ENCODE data around the gene RTN4RL2.

RTN4RL2 gene

DNA sequence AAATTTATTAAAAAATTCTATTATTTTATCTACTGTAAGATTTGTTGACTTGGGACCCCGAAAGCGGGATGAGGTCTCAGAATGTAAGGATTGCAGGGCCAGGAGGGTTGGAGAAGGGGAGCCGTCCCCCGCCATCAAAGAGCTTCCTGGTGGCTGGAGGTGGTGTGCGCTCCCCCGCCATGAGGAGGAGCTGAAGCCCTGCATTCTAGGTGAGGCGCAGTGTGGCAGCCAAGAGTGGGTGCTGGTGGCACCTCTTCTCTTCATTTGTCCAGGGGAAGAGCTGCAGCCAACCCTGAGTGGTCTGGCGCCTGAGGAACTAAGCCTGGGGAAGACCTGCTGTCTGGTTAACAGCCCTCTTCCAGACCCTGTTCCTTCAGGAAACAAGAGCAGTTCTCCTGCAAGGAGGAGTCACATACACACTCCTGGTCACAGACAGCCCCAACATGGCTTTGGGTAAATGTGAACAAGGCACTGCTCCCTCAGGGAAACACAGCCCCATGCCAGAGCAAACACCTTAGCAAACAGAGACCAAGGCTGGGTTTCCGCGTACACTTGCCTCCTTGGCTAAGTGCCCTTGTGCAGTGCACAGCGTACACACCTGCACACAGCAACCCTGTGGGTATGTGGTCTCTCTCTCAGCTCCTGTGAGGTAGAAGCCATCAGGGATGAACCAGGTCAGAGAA lies 17.3 kb downstream of the RTN4RL2 start:
- Histone ChIP-seq H3K4me3 (ENCODE audit: low read depth in 1 of 2, low read length in 2 of 2) (no peak overlapping the region), H3K27ac (ENCODE audit: low read depth, low read length) (no peak overlapping the region), H3K36me3 (ENCODE audit: insufficient read depth, low read length) (no peaks in the 10 kb centered on the region), H3K9me3 (ENCODE audit: low read length) (no peaks in the 10 kb centered on the region), H3K4me1 (ENCODE audit: insufficient read depth, low read length) (peaks cover 8% of the 10 kb centered on the region), H3K9ac (ENCODE audit: low read length) (no peak overlapping the region), H3K27me3 (ENCODE audit: control insufficient read depth in 1 of 2, insufficient read depth in 2 of 2, low read length in 2 of 2) (peaks cover 19 to 55% of the 10 kb centered on the region in 2 donors)

DNA sequence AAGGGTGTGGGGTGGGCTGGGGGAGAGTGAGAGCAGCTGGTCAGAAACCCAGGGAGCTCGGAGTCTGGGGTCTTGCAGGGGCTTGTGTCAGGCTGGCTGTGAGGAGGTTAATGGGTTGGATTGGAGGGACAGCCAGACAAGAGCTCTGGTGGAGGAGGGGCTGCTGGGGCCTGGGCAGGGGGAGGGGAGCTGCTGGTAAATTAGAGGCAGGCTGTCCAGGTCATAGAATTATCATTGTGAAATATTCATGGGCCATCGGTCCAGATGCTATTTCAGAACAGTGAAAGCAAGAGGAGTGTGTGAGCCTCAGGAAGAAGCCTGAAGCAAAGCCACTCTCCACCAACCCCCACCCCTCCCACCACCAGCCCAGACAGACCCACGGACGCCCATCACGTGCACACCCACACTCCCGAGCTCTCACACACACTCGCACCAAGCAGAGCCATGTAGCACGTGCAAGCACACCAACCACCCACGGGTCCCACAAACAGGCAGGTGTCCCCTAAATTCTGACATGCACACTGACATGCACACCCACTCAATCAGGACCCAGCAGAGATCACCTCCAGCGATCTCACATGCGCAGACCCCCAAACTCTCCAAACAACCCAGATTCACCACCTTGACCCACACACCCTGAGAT lies 18.8 kb downstream of the RTN4RL2 start:
- Histone ChIP-seq H3K4me3 (ENCODE audit: low read depth in 1 of 2, low read length in 2 of 2) (no peak overlapping the region), H3K27ac (ENCODE audit: low read depth, low read length) (no peak overlapping the region), H3K9ac (ENCODE audit: low read length) (no peak overlapping the region), H3K36me3 (ENCODE audit: insufficient read depth, low read length) (no peaks in the 10 kb centered on the region), H3K4me1 (ENCODE audit: insufficient read depth, low read length) (peaks cover 8% of the 10 kb centered on the region), H3K9me3 (ENCODE audit: low read length) (no peaks in the 10 kb centered on the region), H3K27me3 (ENCODE audit: control insufficient read depth in 1 of 2, insufficient read depth in 2 of 2, low read length in 2 of 2) (peaks cover 26 to 53% of the 10 kb centered on the region in 2 donors)

DNA sequence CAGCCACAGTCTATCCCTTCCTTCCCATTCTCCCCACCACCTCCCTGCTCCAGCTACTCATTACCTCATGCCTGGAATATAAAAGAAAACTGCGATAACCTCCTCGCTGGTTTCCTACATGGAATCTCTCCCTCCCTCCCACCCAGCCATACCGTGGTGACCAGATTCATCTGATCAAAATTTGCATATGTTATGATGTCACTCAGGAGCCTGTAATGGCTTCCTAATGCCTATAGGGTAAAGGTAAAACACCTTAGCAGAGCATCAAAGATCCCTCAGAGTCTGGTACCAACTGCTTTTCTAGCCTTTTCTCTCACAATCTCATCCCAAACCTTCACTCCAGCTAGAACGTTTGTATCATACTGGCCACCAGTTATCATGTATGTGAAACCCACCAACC lies 19.6 kb downstream of the RTN4RL2 start:
- H3K9ac ChIP-seq (ENCODE audit: low read length): no peak overlapping the region
- H3K9me3 ChIP-seq (ENCODE audit: low read length): no peaks in the 10 kb centered on the region
- H3K27ac ChIP-seq (ENCODE audit: low read depth, low read length): no peak overlapping the region
- H3K27me3 ChIP-seq (ENCODE audit: control insufficient read depth in 1 of 2, insufficient read depth in 2 of 2, low read length in 2 of 2): peaks cover 20 to 46% of the 10 kb centered on the region in 2 donors
- no peak overlapping the region for H3K4me3 ChIP-seq (ENCODE audit: low read depth in 1 of 2, low read length in 2 of 2)
- H3K4me1 ChIP-seq (ENCODE audit: insufficient read depth, low read length): peaks cover 8% of the 10 kb centered on the region
- peaks cover 6% of the 10 kb centered on the region for H3K36me3 ChIP-seq (ENCODE audit: insufficient read depth, low read length)

DNA sequence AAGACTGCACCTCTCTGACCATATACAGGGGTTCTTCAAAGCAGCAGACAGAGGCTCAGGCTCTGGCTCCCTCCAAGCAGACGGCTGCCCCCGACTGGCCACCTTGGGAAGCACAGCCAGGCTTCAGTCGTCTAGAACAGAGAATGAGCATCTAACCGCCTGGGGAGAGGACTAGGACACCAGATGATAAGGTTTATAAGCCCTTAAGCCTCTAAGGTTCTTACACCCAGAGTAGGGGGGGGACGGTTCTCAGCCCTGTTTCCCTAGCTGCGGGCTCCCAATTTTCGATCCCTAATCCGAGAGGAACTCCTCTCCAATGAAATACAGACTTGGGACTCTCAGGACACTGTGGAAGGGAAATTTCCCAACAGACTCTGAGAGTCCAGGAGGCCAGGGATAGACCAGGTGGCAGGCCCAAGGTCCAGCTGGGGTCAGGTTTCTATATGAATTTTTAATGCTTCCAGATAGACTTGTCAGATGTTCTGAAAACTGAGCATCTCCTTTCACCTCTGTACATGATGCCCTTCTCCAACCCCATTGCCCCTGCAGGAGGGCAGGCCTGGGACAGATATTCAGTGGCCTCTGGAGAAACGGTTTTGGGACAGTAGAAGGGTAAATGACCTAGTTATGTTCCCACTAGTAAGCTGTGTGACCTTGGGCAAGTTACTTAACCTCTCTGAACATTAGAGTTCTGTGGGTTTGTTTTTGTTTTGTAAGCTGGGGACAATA lies 20.2 kb downstream of the RTN4RL2 start:
- Histone ChIP-seq H3K9me3 (ENCODE audit: low read length) (no peaks in the 10 kb centered on the region), H3K9ac (ENCODE audit: low read length) (no peak overlapping the region), H3K36me3 (ENCODE audit: insufficient read depth, low read length) (peaks cover 11% of the 10 kb centered on the region), H3K27me3 (ENCODE audit: control insufficient read depth in 1 of 2, insufficient read depth in 2 of 2, low read length in 2 of 2) (peaks cover 13 to 39% of the 10 kb centered on the region in 2 donors), H3K4me1 (ENCODE audit: insufficient read depth, low read length) (peaks cover 6% of the 10 kb centered on the region), H3K27ac (ENCODE audit: low read depth, low read length) (no peak overlapping the region), H3K4me3 (ENCODE audit: low read depth in 1 of 2, low read length in 2 of 2) (no peak overlapping the region)

DNA sequence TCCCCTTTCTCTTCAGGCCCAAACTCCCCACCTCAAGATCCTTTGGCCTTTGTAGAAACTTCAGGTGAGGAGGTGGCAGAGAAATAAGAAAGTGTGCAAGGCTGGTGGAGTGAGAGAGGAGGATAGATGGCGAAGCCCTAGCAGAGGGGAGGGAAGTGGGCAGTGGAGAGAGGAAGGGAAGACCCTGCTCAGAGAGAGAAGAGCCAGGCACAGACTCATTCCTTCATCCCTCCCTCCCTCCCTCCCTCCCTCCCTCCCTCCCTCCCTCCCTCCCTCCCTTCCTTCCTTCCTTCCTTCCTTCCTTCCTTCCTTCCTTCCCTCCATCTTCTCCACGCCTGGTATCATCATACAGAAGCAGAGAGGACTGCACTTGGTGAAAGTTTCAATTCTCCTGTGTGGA lies 21.0 kb downstream of the RTN4RL2 start:
- Histone ChIP-seq H3K27ac (ENCODE audit: low read depth, low read length) (no peak overlapping the region), H3K27me3 (ENCODE audit: control insufficient read depth in 1 of 2, insufficient read depth in 2 of 2, low read length in 2 of 2) (peaks cover 7 to 31% of the 10 kb centered on the region in 2 donors), H3K9ac (ENCODE audit: low read length) (no peak overlapping the region), H3K9me3 (ENCODE audit: low read length) (no peaks in the 10 kb centered on the region), H3K4me3 (ENCODE audit: low read depth in 1 of 2, low read length in 2 of 2) (no peak overlapping the region), H3K4me1 (ENCODE audit: insufficient read depth, low read length) (no peaks in the 10 kb centered on the region), H3K36me3 (ENCODE audit: insufficient read depth, low read length) (peaks cover 19% of the 10 kb centered on the region)

DNA sequence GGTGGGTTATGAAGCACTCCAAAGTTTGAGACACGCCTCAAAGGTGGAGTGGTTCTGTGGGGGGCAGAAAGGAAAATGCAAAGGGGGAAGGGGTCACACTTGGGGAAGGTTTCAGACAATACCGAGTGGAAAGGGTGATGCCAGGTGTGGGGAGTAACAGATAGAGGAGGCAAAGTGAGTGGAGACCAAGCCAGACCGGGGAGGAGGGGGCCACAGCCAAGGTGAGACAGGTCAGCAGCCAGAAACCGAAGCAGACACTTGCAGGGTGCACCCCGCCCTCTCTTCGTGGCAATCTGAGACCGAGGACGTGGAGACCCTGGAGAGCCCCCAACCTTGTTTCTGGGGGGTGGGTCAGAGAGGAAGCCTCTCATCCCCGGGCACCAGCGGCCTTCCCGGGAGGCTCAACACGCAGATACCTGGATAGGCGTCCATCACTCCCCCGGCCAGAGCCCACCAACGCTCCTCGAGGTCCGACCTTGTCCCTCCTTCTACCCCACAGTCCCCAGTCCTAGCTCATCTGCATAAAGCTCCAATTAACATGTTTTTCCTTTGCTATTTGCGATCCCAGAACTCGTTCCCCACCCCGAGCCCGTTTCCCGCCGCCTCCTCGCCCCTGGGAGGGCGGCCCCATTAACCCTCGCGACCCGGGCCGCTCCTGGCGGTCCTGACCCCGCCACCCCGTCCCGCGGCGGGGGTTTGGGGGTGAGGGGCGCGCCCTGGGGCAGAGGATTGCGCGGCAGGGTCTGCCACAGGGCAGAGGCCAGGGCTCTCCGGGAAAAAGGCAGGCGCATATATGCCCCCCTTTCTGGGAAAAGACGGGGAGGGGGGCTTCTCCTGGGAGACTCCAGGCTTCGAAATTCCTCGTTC lies 21.8 kb downstream of the RTN4RL2 start:
- Histone ChIP-seq H3K4me1 (ENCODE audit: insufficient read depth, low read length) (no peaks in the 10 kb centered on the region), H3K9ac (ENCODE audit: low read length) (no peak overlapping the region), H3K27ac (ENCODE audit: low read depth, low read length) (no peak overlapping the region), H3K4me3 (ENCODE audit: low read depth in 1 of 2, low read length in 2 of 2) (no peak overlapping the region), H3K9me3 (ENCODE audit: low read length) (no peaks in the 10 kb centered on the region), H3K27me3 (ENCODE audit: control insufficient read depth in 1 of 2, insufficient read depth in 2 of 2, low read length in 2 of 2) (peaks cover 7 to 24% of the 10 kb centered on the region in 2 donors), H3K36me3 (ENCODE audit: insufficient read depth, low read length) (peaks cover 22% of the 10 kb centered on the region)

DNA sequence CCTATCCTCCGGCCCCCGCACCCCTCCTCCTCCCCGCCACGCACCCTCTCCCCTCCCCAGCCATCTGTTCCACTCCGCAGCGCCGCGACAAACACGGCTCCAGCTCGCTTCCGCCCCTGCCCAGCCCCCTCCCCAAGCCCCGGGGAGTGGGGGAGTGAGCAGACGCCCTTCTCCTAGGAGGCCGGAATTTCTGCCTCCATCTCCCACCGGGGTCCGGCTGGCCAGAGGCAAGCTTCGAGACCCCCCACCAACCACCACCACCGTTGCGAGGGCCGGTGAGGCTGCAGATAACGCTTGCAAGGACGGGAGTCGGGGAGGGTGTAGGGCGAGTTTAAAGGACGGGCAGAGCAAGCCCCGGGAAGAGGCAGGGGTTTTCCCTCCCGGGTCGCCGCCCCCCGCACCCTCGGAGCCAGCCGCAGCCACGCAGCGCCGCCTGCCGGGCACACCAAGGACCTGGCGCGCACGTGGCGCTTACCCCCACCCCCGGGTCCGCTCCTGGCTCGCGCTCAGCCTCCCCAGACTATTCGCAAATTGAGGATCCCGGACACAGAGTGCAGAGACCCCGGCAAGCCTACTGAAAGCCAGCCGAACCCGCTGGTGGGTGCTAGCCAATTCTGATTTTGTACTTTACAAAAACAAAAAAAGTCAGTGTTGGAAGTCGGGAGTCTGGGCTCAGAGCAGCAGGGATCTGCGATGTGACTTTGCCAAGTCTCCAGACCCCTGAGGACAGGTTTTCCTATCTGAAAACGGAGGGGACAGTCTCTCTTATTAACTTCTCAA lies 22.6 kb downstream of the RTN4RL2 start:
- Histone ChIP-seq H3K4me3 (ENCODE audit: low read depth in 1 of 2, low read length in 2 of 2) (no peak overlapping the region), H3K36me3 (ENCODE audit: insufficient read depth, low read length) (peaks cover 31% of the 10 kb centered on the region), H3K4me1 (ENCODE audit: insufficient read depth, low read length) (no peaks in the 10 kb centered on the region), H3K9ac (ENCODE audit: low read length) (no peak overlapping the region), H3K27me3 (ENCODE audit: control insufficient read depth in 1 of 2, insufficient read depth in 2 of 2, low read length in 2 of 2) (peaks cover 7 to 24% of the 10 kb centered on the region in 2 donors), H3K27ac (ENCODE audit: low read depth, low read length) (no peak overlapping the region), H3K9me3 (ENCODE audit: low read length) (no peaks in the 10 kb centered on the region)

DNA sequence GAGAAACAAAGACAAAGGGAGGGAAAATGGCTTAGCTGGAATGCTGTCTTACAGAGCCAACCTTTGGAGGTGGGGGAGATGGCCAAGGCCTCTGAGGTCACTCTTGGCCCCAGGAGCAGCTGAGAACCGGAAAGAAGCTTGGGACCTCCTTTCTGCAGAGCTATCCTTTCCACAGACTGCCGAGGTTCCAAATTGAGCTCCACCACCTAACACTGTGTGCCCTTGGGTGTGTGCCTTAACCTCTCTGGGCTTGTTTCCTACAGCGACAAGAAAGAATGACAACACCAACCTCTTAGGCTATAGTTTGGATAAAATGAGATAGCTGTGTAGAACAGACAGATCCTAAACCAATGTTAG lies 23.2 kb downstream of the RTN4RL2 start:
- H3K36me3 ChIP-seq (ENCODE audit: insufficient read depth, low read length): peaks cover 36% of the 10 kb centered on the region
- no peak overlapping the region for H3K27ac ChIP-seq (ENCODE audit: low read depth, low read length)
- H3K4me1 ChIP-seq (ENCODE audit: insufficient read depth, low read length): no peaks in the 10 kb centered on the region
- H3K9me3 ChIP-seq (ENCODE audit: low read length): no peaks in the 10 kb centered on the region
- peaks cover 7 to 24% of the 10 kb centered on the region in 2 donors for H3K27me3 ChIP-seq (ENCODE audit: control insufficient read depth in 1 of 2, insufficient read depth in 2 of 2, low read length in 2 of 2)
- no peak overlapping the region for H3K4me3 ChIP-seq (ENCODE audit: low read depth in 1 of 2, low read length in 2 of 2)
- H3K9ac ChIP-seq (ENCODE audit: low read length): no peak overlapping the region

DNA sequence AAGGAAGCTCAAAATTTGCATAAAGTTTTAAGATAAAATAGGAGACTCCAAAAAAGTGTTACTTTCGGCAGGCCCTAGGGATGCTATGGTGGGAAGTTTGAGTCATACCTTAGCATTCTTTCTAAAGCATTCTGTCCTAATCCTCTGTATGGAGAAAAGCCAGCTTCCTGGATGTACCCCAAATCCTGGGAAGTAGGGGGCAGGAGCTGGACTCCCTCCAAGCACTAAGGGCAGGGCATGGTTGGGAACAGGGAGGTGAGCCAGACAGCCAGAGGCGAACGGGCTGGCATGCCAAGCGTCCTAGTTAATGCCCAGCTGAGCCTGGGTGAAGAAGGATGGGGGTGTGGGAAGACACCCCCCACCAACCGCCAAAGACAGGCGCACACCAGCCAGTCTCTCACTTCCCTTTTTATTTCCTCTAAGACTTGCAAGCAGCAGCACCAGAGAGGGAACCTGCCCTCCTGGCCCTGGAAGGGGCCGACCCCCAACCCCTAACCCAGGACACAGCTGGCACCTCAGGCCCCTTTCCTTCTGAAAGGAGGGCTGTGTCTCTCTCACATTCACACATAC lies 23.9 kb downstream of the RTN4RL2 start:
- H3K4me1 ChIP-seq (ENCODE audit: insufficient read depth, low read length): no peaks in the 10 kb centered on the region
- no peak overlapping the region for H3K27ac ChIP-seq (ENCODE audit: low read depth, low read length)
- no peaks in the 10 kb centered on the region for H3K9me3 ChIP-seq (ENCODE audit: low read length)
- peaks cover 43% of the 10 kb centered on the region for H3K36me3 ChIP-seq (ENCODE audit: insufficient read depth, low read length)
- peaks cover 7 to 24% of the 10 kb centered on the region in 2 donors for H3K27me3 ChIP-seq (ENCODE audit: control insufficient read depth in 1 of 2, insufficient read depth in 2 of 2, low read length in 2 of 2)
- H3K4me3 ChIP-seq (ENCODE audit: low read depth in 1 of 2, low read length in 2 of 2): no peak overlapping the region
- no peak overlapping the region for H3K9ac ChIP-seq (ENCODE audit: low read length)

DNA sequence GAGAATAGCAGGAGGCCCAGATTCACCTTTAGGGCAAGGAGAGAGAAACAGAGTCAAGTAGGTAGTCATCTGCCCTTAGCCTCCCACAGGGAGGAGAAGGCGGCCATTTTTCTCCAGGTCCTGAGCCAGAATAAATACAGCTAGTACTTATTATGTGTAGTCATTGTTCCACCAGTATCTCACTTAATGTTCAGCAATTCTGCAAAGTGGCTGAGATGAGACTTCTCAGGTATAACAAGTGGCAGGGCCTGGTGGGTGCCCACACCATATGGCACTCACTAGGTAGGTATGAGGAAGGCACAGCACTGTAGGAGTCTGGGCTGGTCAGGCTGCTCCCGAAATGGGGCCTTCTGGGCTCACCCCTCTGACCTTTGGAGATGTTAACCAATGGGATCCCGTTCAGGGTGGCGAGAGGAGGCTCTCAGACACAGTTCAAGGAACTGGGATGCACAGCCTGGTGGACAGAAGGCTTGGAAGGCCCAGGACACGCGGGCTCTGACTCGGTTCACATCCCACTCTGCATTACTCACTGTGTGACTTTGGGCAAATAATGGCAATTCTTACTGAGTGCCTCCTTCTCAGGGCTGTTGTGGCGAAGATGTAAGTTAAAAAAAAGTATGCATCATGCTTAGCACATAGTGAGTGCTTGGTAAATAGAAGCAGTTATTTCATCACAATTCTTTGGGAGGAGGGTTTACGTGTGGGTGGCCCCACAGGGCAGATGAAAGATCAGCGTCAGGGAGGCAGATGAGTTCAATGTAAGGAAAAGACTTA lies 25.1 kb downstream of the RTN4RL2 start:
- Histone ChIP-seq H3K4me3 (ENCODE audit: low read depth in 1 of 2, low read length in 2 of 2) (no peak overlapping the region), H3K9me3 (ENCODE audit: low read length) (no peaks in the 10 kb centered on the region), H3K4me1 (ENCODE audit: insufficient read depth, low read length) (no peaks in the 10 kb centered on the region), H3K36me3 (ENCODE audit: insufficient read depth, low read length) (peaks cover 52% of the 10 kb centered on the region), H3K9ac (ENCODE audit: low read length) (no peak overlapping the region), H3K27me3 (ENCODE audit: control insufficient read depth in 1 of 2, insufficient read depth in 2 of 2, low read length in 2 of 2) (peaks cover 7 to 24% of the 10 kb centered on the region in 2 donors), H3K27ac (ENCODE audit: low read depth, low read length) (no peak overlapping the region)
